ENCODE data around the gene ADAMTSL1. TPM values are rescaled to one million over a fixed set of nuclear protein-coding genes. Genes with fewer than 3 reads are reported as not detected.

Gene ADAMTSL1
- total and polyA plus RNA-seq, 9 of the 15 experiments (the other 6 are each of a cell fraction or from before 2014, with no cell fraction given), result 0.01 TPM; not detected in 8

DNA sequence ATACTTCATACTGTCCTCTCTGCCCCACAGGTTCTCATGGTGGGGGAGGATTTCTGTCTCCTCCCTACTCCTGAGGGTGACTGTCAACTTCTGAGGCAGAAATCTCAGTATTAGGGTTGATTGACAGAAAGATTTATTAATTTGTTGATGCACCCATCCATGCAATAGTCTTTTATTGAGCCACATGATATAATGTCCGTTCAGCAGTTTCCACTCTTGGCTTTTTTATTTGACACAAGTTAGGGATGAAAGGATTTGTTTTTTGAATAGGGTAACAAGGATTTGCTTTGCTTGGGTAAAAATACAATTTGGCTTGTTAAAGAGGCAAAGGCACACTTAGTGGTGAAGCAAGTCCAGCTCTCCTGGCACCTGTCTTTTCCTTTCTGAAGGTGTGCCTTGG is 125.0 kb downstream of the ADAMTSL1 start:
- no peaks in the 10 kb centered on the region for H3K9me1 ChIP-seq (ENCODE audit: control insufficient read depth, insufficient read depth, low read length)
- no peak for ATAC-seq
- H3K79me2 ChIP-seq (ENCODE audit: control insufficient read depth, insufficient read depth, low read length), result no peaks in the 10 kb centered on the region
- no peak overlapping the region for H3K4me3 ChIP-seq
- no peak for DNase-seq (ENCODE audit: extremely low read depth in 1 of 4, low spot score in 3 of 4)
- in situ Hi-C loops (cut with MboI) (no loop called here), intact Hi-C loops (cut with micrococcal nuclease) (no loop called here)
- no peak overlapping the region for H2AFZ ChIP-seq (ENCODE audit: low read depth, low read length)
- H4K20me1 ChIP-seq (replicated peaks; ENCODE audit: control insufficient read depth, insufficient read depth, low read length), result no peaks in the 10 kb centered on the region
- ChIA-PET CTCF (ENCODE audit: low intra/inter-chr PET ratio) (no interaction called here), POLR2A (no interaction called here)
- H3K4me1 ChIP-seq (replicated peaks in 1 of 2; ENCODE audit: control insufficient read depth in 2 of 2, insufficient read depth in 2 of 2, low read length in 2 of 2), result no peaks in the 10 kb centered on the region
- BruUV-seq (replicated peaks), result no TSS peak
- H3K9me3 ChIP-seq (replicated peaks; ENCODE audit: control insufficient read depth, insufficient read depth, low read depth, low read length), result no peaks in the 10 kb centered on the region
- no peak for FAIRE-seq
- no peaks in the 10 kb centered on the region for H3K36me3 ChIP-seq (ENCODE audit: control insufficient read depth, insufficient read depth, low read length)
- WGBS (ENCODE audit: insufficient coverage, low coverage, missing lambda C conversion rate), result 0% methylated on average over 1 of the region's 1 CpG
- H3K4me2 ChIP-seq (ENCODE audit: insufficient read depth, low read length), result no peak overlapping the region
- no peaks in the 10 kb centered on the region for H3K27me3 ChIP-seq (ENCODE audit: control insufficient read depth in 2 of 2, insufficient read depth in 2 of 2, low read length in 2 of 2)
- no peak overlapping the region for H3K27ac ChIP-seq (ENCODE audit: extremely low read depth, low read depth, low read length)
- H3K9ac ChIP-seq (ENCODE audit: insufficient read depth in 1 of 2, low read depth in 2 of 2, low read length in 2 of 2), result no peak overlapping the region
- TF ChIP-seq SMAD4 (CRISPR knock-in tag; conservative IDR thresholded peaks at IDR 0.05) (no peak), ILK (tag; IDR thresholded peaks at IDR 0.05; ENCODE audit: borderline replicate concordance, low read depth) (no peak), CHD1 (IDR thresholded peaks at IDR 0.05; ENCODE audit: low read length) (no peak), SPI1 (IDR thresholded peaks at IDR 0.05; ENCODE audit: borderline replicate concordance, low read depth, low read length) (no peak), GTF2F1 (IDR thresholded peaks at IDR 0.05; ENCODE audit: low read depth, low read length) (no peak), CBX5 (IDR thresholded peaks at IDR 0.05; ENCODE audit: borderline replicate concordance, low read depth) (no peak), IRF2 (CRISPR knock-in tag; IDR thresholded peaks at IDR 0.05) (no peak), NCOA6 (IDR thresholded peaks at IDR 0.05) (no peak), FOXJ2 (tag; IDR thresholded peaks at IDR 0.05) (no peak), TEAD2 (tag; IDR thresholded peaks at IDR 0.05) (no peak), ZNF224 (CRISPR knock-in tag; IDR thresholded peaks at IDR 0.05) (no peak), EP400 (IDR thresholded peaks at IDR 0.05) (no peak), ZNF764 (CRISPR knock-in tag; IDR thresholded peaks at IDR 0.05; ENCODE audit: low read depth) (no peak), TARDBP (IDR thresholded peaks at IDR 0.05) (no peak), RAD21 (CRISPR knock-in tag; conservative IDR thresholded peaks at IDR 0.05 in 1 of 2, IDR thresholded peaks at IDR 0.05 in 1 of 2) (no peak), ZFP1 (CRISPR knock-in tag; IDR thresholded peaks at IDR 0.05) (no peak)

All from K562 (cell line).